ENCODE data around the gene CARHSP1.
"Not testable (repeated sequence)": the region's sequence is repeated elsewhere in the genome, so short reads cannot be mapped to it uniquely, and the experiment has no call there.

The CARHSP1 gene

GRCh38 chr16:8819411-8820034 lies 49.3 kb downstream of the CARHSP1 start:
- DNase-seq, result no peak

GRCh38 chr16:8818504-8819270 lies 50.1 kb downstream of the CARHSP1 start:
- no peak for DNase-seq

- DNase-seq, result no peak
These were observed 51.7 kb downstream of the CARHSP1 start for GRCh38 chr16:8816967-8817655.

GRCh38 chr16:8814095-8814806 lies 54.6 kb downstream of the CARHSP1 start:
- no peak for DNase-seq

- DNase-seq, result no peak
These were observed 56.5 kb downstream of the CARHSP1 start for GRCh38 chr16:8812162-8812843.

GRCh38 chr16:8808613-8809353 lies 60.0 kb downstream of the CARHSP1 start:
- no peak for DNase-seq

- no peak for DNase-seq
These were observed 60.8 kb downstream of the CARHSP1 start for GRCh38 chr16:8808009-8808408.

- DNase-seq, result no peak
These were observed 61.6 kb downstream of the CARHSP1 start for GRCh38 chr16:8807189-8807588.

GRCh38 chr16:8806272-8806983 lies 62.4 kb downstream of the CARHSP1 start:
- DNase-seq, result no peak

- no peak for DNase-seq
These were observed 64.5 kb downstream of the CARHSP1 start for GRCh38 chr16:8804313-8804712.

- not testable (repeated sequence) for DNase-seq
These were observed 65.1 kb downstream of the CARHSP1 start for GRCh38 chr16:8803733-8804132.
